GM18517 (cell line): ENCODE measurements around the gene ZBTB7A.
A peak's percentile ranks its signal among the peaks of the same experiment; 100 is the strongest.

Experiments used
- ATAC-seq: cut with Tn5 transposase; IDR thresholded peaks from one replicate; pipeline ENCODE4 v1.9.1; 2021; ENCODE audit warnings: mild to moderate bottlenecking, moderate library complexity; ENCODE audit not compliant: unreplicated experiment

Gene ZBTB7A

DNA sequence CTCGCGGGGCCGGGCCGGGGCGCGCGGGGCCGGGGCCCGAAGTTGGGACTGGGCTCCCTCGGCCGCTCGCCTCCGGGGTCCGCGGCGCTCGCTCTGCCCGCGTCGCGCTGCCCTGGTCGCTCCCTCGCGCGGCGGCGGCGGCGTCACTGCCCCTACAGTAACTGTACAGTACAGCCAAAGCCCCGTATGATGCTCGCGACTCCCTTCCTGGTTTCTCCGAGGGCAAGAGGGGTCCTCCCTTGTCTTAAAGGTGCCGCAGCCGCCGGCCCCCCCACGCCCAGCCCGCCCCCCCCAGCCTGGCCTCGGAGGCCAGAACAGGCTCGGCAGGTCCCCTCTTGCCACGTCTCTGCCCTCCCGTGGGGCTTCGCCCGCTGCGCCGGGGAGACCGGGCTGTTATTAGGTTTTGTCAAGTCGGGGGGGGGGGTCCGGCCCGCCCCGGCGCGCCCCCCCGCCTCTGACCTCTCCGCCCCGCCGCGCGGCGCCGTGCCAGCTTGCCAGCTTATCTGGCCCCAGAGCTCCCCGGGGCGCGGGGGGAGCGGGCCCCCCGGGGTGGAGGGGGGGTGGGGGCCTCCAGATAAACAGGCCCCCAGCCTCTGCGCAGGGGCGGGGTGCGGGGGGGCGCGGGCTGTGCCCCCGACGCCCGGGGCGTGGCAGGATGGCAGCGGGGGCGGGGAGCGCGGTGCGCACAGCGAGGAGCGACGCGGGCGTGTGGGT, at the start of gene ZBTB7A:
Gene ZBTB7A, minus strand, starts transcription at position 218 of the 714 bp plus-strand sequence. CDS start 11,667 bp downstream, outside the sequence.
- no peak for ATAC-seq

DNA sequence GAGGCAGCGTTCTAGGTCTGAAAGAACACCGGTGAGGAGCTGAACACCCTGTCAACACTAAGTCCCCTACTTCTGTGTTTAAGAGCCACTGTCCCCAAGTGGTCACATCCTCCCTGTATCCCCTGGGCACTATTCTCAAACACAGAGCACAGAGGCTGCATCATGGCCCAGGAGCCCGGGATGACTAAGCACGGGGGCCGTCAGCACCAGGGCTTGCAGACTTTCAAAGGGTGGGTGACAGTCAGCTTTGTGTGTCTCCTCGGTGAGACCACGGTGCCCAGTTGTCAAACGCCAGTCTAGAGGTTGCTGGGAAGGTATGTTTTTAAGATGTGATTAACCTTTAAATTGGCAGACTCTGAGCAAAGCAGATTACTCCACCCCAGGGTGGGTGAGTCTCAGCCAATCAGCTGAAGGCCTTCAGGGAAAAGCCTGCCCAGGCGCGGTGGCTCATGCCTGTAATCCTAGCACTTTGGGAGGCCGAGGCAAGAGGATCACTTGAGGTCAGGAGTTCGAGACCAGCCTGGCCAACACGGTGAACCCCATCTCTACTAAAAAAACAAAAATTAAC, 49.2 kb upstream of the ZBTB7A start:
- no peak for ATAC-seq

DNA sequence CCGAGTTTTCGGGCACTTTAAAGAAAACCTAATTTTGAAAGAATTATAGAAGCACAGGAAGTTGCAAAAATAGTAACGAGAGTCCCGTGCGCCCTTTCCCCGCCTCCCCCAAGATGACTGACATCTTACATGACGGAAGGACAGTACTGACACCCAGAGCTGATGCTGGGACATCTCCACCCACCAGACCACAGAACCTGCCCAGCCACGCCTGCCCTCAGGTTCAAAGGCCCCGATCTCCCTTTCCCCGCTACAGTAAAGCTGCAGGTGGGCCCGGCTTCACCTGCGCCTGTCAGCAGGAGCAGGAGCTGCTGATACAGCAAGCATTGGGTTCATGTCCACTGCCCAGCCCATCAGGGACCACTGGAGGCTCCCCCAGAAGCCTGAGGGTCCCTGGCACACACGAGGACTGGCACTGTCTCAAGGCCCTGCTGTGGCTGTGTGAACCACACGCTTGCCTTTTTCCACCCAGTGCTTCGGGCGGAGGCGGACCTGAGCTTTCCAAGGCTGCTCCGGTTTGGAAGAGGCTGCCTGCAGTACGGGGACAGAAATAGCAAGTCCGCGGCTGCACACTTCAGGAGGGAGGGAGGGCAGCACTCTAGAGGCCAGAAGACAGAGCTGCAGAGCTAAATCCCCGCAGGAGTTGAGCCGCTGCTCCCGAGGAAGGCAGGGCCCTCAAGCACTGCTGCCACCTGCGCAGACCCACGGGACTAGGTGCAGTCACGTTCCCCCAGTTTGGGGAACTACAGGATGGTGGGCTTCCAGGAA, 48.5 kb upstream of the ZBTB7A start:
- ATAC-seq = peak; percentile 78

DNA sequence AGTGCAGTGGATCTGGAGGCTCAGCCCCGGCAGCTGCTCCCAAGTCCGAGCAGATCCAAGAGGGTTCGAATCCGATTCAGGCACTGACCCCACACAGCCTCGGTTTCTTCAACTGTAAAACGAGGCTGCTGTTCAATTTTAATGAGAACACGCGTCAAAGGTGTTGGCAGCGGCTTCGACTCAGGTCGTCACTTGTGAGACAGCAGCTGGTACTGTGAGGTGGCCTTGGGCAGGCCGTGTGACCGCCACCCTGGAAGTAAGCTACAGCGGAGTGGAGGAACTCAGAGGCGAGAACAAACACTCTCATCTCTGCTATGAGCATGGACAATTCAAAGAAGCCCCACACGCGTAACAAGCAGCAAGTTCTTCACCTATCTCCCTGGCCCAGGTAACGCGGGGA, 47.5 kb upstream of the ZBTB7A start:
- ATAC-seq = no peak

DNA sequence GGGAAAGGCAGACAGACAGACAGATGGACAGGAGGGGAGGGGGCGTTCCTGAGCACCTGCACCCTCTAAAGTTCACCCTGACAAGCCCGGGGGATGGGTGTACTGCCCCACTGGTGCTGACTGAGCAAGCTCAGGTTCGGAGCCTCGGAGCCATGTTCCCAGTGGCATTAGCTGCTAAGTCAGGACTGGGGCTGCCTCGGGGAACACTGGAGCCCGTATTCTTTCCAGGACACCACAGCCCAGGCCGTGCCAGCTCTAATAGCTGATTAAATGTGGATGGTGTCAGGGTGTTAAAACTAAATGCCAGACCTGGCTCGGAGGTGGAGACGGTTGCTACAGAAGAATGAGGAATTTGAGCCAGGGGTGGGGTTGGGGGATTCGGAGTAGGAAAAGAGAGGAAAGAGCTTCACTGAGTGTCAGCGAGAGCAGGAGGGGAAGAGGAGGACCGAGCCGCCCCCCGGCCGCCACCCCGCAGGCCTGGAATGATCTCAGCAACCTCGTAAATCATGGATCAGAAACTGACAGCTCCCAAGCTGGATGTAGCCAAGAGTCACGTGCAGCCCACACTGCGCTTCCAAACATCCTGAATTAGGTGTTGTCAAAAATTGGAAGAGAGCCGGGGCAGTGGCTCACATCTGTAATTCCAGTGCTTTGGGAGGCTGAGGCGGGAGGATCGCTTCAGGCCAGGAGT, 46.8 kb upstream of the ZBTB7A start:
- no peak for ATAC-seq

DNA sequence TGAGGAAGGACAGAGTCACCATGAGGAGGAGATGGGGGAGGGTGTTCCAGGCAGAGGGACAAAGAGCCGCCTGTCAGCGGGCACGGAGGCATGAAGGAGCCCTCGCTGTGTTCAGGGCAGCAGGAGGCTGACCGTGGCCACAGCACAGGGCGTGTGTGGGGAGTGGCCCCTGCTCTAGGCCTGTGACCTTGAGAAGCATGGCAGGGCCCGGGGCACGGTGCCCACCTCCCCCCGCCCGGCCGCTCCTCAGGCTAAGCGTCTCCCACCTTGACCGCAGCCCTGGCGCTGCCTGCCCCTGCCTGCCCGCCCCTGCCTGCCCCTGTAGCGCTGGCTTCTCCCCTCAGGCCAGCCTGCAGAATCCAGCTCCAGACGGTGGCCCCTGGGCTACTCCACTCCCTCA, 45.7 kb upstream of the ZBTB7A start:
- no peak for ATAC-seq

DNA sequence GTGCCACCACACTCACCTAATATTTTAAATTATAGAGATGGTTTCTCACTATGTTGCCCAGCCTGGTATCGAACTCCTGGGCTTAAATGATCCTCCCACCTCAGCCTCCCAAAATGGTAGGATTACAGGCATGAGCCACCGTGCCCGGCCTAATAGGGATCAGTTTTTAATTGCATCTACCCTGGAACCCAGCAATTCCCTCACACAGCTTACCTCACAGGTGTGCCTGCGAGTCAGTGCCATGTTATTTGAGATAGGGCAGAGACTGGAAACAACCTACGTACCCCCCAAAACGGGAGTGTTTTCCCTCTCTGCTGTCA, 42.9 kb upstream of the ZBTB7A start:
- no peak for ATAC-seq

DNA sequence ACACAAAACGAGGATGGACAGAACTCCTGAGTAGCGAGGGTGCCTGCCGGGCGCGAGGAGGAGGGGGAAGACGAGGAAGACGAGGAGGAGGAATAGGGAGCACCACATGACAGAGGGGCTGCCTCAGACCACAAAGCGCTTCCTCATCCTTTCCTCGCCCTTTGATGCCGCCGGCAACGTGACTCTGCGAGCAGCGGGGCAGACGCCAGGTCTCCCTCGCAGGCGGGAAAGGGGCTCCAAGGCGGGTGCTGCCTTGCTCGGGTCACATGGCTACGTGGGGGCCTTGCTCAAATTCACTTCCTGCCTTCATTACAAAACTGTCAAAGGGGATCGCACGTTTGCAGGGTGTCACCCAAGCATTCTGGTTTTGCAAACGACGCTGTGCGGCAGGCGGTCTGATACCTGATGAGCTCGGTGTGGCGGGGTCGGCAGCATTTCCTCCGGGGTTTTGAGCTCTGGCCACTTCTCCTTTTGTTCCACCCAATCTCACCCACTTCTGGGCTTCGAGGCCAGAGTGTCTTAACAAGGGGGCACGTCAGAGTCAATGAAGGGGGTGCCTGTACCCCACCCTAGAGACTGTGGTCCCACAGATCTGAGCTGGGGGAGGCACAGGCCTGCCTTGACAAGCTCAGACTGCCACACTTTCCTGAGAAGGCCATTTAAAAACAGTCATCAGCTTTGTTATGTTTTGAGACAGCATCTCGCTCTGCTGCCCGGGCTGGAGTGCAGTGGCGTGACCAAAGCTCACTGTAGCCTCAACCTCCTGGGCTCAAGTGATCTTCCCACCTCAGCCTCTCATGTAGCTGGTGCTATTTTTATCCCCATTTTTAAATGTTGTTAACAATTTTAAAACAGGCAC, 42.3 kb upstream of the ZBTB7A start:
- ATAC-seq = peak; percentile 57

DNA sequence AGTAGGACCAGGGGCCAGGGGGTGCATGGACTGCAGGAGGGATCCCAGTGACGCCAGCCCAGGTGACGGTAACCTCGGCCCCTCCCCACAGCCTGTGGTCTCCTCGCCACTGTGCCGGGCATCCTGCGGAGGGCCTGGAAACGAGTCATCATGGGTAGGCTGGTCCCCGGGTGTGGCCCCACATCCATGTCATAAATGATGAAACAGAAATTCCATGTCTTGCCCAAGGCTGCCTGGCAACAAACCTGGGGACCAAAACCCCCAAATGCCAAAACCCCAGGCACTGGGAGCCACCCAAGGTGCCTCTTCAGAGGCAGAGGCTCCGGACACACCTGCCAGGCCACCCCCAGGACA, 36.4 kb upstream of the ZBTB7A start:
- ATAC-seq = no peak

DNA sequence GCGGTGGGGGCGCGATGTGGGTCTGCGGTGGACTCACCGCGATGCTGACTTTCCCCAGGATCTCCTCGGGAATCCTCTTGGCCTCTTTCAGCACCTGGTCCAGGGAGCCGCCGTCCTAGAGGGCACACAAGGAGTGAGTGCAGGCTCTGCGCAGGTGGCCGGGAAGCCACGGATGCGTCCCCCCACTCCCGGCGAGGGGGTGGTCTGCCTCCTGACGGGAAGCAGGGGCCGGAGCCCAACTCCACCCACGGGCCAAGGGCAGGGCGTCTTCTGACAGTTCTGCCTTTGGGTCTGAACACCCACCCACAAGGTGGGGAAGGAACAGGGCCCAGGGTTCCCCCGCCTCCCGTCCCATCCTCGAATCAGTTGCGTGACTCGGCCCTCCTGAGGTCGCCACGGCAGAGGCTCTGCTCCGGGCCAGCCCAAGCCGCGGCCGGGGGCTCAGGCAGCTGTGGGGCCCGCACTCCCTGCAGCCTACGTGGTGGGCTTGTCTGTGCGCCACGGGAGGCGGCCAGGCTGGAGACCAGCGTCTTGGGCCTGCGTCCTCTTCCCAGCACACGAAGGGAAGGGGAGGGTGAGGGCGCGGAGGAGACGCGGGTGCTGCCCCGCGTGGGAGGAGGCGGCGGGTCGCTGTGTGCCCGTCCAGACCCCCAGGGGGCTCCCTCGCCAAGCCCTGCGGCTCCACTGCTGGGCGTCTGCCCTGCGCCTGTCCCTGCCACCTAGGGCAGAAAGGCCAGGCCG, 35.8 kb upstream of the ZBTB7A start:
- ATAC-seq = no peak

DNA sequence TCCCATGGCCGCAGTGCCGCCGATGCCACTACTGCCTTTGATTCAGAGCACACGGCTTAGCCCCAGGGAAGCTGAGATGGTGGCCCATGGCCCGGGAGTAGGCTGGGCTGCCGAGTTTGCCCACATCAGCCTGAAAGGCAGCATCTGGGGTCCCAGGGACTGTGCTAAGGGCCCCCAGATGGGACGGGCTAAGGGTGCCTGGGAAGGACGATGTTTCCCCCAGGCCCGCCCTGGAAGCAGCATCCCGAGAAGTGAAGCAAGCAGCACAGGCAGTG, 34.7 kb upstream of the ZBTB7A start:
- ATAC-seq = no peak

DNA sequence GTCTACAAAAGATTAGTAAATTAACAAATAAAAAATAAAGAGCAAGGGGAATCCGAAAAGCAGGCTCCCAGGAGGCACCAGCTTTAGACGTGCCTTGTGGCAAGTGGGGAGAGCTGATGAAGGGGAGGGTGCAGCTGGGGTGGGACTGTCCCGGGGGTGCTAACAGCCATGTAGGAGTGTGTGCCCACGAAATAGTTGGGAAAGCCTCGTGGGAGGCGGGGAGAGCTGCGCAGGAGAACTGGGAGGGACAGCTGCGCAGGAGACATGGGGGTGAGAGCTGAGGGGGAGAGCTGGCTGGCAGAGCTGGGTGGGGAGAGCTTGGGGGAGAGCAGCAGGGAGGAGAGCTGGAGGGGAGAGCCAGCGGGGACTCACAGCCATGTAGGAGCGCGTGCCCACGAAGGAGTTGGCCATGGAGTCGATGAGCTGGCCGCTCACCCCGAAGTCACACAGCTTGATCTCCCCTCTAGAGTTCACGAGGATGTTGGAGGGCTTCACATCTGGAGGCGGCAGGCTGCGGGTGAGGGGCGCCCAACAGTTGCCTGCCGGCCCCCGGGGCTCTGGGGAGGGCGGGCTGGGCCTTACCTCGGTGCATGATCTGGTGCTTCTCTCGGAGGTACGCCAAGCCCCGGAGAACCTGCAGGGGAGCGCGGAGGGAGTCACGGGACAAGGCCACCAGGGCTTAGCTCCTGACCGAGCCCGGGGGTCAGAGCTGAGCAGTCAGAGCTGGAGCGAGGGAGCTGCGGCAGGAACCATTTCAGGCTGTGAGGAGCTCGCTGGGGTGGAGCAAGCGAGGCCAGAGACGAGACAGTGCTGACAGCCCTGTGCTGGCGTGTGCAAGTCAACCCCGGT, 34.2 kb upstream of the ZBTB7A start:
- ATAC-seq = no peak

DNA sequence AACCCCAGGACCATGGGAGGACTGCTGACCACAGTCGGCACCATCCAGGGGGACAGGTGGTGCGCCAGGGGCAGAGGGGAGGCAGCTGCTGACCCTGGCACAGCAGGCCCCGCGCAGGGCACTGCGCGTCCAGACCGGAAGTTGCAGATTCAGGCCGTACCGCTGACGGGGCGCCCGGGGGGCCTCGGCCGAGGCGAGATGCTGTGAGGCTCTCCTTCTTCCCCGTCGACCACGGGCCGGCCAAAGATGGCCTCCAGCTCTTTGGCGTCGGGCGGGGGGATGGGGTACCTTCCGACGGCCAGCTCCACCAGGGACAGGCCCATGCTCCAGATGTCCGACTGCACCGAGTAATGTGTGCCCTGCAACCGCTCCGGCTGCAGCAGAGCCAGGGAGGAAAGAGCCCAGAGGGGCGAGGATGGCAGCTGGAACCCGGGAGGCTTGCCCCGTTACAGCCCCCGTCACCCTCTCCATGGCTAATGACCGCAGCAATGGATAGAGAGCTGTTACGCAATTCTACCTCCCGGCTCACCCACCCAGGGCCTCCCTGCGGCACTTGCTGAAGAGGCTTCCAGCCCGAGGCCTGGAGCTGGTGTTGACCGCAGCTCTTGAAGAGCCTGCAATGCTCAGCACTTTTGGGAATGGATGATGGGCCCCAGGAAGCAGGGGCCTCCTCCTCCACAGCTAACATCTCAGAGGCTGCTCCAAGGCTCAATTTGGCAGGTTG, 32.5 kb upstream of the ZBTB7A start:
- no peak for ATAC-seq

DNA sequence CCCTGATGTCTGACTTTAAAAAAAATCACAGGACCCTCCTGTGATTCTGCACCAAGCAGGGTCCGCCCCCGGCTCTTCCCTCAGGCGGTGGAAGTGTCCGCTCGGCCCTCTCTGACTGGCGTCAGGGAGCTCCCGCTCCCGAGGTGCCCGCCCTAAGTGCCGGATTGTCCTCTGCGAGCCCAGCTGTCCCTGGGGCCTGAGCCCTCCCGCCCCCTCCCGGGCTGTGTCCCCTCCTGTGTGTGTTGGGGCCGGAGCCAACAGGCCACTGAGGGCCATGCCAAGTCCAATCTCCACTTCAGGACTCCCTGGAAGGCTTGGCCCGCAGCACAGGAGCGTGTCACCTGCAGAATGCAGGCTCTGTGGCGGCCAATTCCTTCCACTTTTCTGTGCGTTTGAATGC, 31.8 kb upstream of the ZBTB7A start:
- no peak for ATAC-seq

DNA sequence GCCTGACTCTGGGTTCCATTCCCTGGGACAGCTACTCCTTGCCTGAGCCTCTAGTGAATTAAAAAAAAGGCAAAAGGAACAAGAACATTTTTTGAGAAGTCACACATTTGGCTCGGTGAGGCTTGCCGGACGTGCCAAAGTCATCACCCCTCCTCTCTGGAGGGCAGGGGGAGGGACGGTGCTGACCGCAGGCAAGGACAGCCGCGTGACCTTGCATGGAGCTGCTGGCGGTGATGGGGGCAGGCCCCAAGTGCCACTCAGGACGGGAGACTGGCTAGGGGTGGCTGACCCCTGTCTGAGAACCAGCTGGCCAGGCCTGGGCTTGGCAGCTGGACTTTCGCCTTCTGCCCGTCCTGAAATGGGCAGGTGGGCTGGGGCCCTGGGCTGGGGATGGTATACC, 30.8 kb upstream of the ZBTB7A start:
- ATAC-seq = no peak

DNA sequence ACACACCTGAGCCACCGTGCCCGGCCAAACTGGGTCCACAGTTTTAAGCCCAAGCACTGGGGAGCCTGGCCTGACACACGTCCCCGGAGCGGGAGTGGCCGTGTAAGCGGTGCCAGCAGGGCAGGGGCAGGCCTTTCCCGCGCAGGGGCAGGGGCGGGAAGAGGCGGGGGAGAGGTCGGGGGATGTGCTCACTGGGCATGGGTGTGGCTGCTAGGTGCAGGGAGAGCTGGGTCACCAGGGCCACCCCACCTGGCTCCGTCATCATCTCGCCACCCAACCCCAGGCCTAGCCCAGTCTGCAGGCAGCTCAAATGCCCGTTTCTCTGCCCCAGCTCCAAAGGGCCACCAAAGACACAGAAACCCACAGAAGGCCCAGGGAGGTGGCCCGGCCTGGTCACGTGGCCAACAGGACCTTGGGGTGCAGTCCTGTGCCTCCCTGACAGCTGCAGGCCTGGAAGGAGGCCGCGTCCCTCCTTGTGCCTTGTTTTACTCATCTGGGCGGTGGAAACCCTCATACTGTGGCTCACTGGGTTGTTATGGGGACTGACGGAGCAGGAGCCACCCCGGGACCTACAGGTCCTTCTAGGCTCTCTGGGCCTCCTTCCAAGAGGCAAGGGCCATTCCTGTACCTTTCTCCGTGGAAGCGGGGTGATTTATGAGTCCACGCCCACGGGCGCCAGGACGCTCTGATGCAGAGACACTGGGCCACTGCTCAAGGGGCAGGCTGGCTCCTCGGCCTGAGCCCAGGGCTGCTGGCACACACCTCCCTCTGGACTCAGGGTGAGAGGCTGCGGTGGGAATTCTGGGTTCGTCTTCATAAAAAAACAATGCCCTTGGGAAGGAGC, 29.6 kb upstream of the ZBTB7A start:
- ATAC-seq = no peak

DNA sequence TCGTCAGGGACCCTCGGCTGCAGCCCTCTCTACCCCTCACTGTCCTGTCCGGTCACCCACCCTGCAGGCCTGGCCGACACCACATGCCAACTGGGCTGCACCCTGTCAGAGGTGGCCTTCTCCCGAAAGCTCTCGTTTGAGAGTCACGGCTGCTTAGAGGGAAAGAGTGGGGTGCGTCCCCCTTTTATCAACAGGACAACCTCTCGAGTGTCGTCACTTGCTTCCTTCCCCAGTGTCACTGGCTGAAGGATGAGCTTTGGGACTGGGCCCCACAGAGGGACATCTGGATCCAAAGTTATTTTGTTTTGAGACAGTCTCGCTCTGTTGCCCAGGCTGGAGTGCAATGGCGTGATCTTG, 28.8 kb upstream of the ZBTB7A start:
- ATAC-seq = no peak
